Ectodermal cell (in vitro differentiated cells): ENCODE results near the gene INSYN2B. TPM values are rescaled to one million over a fixed set of nuclear protein-coding genes. Genes with fewer than 3 reads are reported as not detected.

Source experiments
- H3K27ac ChIP-seq: 2 replicates; pipeline ENCODE4 v1.7.0; 2013; ENCODE audit warnings: mild to moderate bottlenecking, low read depth, low read length; ENCODE audit not compliant: insufficient read depth, poor library complexity, severe bottlenecking
- H3K27me3 ChIP-seq: 2 replicates; pipeline ENCODE4 v1.7.0; 2013; ENCODE audit warnings: mild to moderate bottlenecking, low read length; ENCODE audit not compliant: insufficient read depth, control insufficient read depth, poor library complexity, severe bottlenecking
- H3K36me3 ChIP-seq: one replicate; pipeline ENCODE4 v1.7.0; 2013; ENCODE audit warnings: low read length; ENCODE audit not compliant: control insufficient read depth, insufficient read depth
- H3K4me1 ChIP-seq: one replicate; pipeline ENCODE4 v1.7.0; 2013; ENCODE audit warnings: low read length; ENCODE audit not compliant: control insufficient read depth, insufficient read depth
- H3K4me3 ChIP-seq: 2 replicates; pipeline ENCODE4 v1.7.0; 2013; ENCODE audit warnings: low read depth, low read length, control low read depth; ENCODE audit not compliant: insufficient read depth
- H3K9me3 ChIP-seq: 2 replicates; pipeline ENCODE4 v1.7.0; 2013; ENCODE audit warnings: mild to moderate bottlenecking, low read length, moderate library complexity; ENCODE audit not compliant: control insufficient read depth
- WGBS, 2 experiments: methylation state at CpG; one replicate each; pipeline ENCODE4 v1.1.7; 2013; ENCODE audit warnings: missing lambda C conversion rate in 2 of 2; 5-methylcytosine and 5-hydroxymethylcytosine counted together
- polyA plus RNA-seq, 4 experiments: library from polyadenylated mRNA; stranded (reverse); fragments of 50-300 nt; gene quantifications; one replicate each; pipeline ENCODE4 v1.2.3, GENCODE V29; 2013

The INSYN2B gene
- polyA plus RNA-seq (2013, experiment 1 of 4), result 0.22 TPM
- polyA plus RNA-seq (2013, experiment 2 of 4), result 0.14 TPM
- polyA plus RNA-seq (2013, experiment 3 of 4), result 0.21 TPM
- 0.28 TPM for polyA plus RNA-seq (2013, experiment 4 of 4)

GRCh38 chr5:169980418-169981053 lies at the start of gene INSYN2B:
INSYN2B (minus strand) TSS chr5:169980495; CDS start chr5:169883898, 96,597 bp downstream.
- Histone ChIP-seq H3K4me1 (peaks cover 15% of the 10 kb centered on the region), H3K27ac (no peak within 1 kb of the TSS), H3K9me3 (no peaks in the 10 kb centered on the region), H3K27me3 (peaks cover 6% of the 10 kb centered on the region), H3K36me3 (no peaks in the 10 kb centered on the region), H3K4me3 (peak within 1 kb of the TSS; percentile 16)
- WGBS, 2 experiments, result 6 to 8% methylated on average over 8 to 10 of the region's 11 CpGs

- Histone ChIP-seq H3K9me3 (no peaks in the 10 kb centered on the region), H3K4me3 (no peak overlapping the region), H3K27ac (no peak overlapping the region), H3K36me3 (no peaks in the 10 kb centered on the region), H3K27me3 (no peaks in the 10 kb centered on the region), H3K4me1 (no peaks in the 10 kb centered on the region)
- 92 to 95% methylated on average over 2 of the region's 2 CpGs for WGBS, 2 experiments
Observed at GRCh38 chr5:170028124-170028523, 47.8 kb upstream of the INSYN2B start.

GRCh38 chr5:170025853-170026252 lies 45.6 kb upstream of the INSYN2B start:
- 92 to 94% methylated on average over 8 of the region's 8 CpGs for WGBS, 2 experiments
- Histone ChIP-seq H3K36me3 (no peaks in the 10 kb centered on the region), H3K9me3 (no peaks in the 10 kb centered on the region), H3K4me1 (no peaks in the 10 kb centered on the region), H3K4me3 (no peak overlapping the region), H3K27me3 (no peaks in the 10 kb centered on the region), H3K27ac (no peak overlapping the region)

GRCh38 chr5:170021506-170021905 lies 41.2 kb upstream of the INSYN2B start:
- Histone ChIP-seq H3K27ac (no peak overlapping the region), H3K9me3 (no peaks in the 10 kb centered on the region), H3K27me3 (no peaks in the 10 kb centered on the region), H3K4me1 (no peaks in the 10 kb centered on the region), H3K4me3 (no peak overlapping the region), H3K36me3 (no peaks in the 10 kb centered on the region)
- 91 to 92% methylated on average over 8 of the region's 8 CpGs for WGBS, 2 experiments

- Histone ChIP-seq H3K9me3 (no peaks in the 10 kb centered on the region), H3K4me3 (no peak overlapping the region), H3K4me1 (no peaks in the 10 kb centered on the region), H3K27me3 (no peaks in the 10 kb centered on the region), H3K36me3 (no peaks in the 10 kb centered on the region), H3K27ac (no peak overlapping the region)
- 92 to 93% methylated on average over 3 of the region's 3 CpGs for WGBS, 2 experiments
Observed at GRCh38 chr5:170020423-170020822, 40.1 kb upstream of the INSYN2B start.

- WGBS, 2 experiments, result 92 to 94% methylated on average over 11 of the region's 11 CpGs
- H3K27me3 ChIP-seq, result no peaks in the 10 kb centered on the region
- no peaks in the 10 kb centered on the region for H3K4me1 ChIP-seq
- no peak overlapping the region for H3K27ac ChIP-seq
- no peaks in the 10 kb centered on the region for H3K9me3 ChIP-seq
- H3K36me3 ChIP-seq, result no peaks in the 10 kb centered on the region
- H3K4me3 ChIP-seq, result no peak overlapping the region
Observed at GRCh38 chr5:170012622-170013021, 32.3 kb upstream of the INSYN2B start.

GRCh38 chr5:170011751-170012150 lies 31.5 kb upstream of the INSYN2B start:
- Histone ChIP-seq H3K27ac (no peak overlapping the region), H3K4me1 (no peaks in the 10 kb centered on the region)
- WGBS, 2 experiments, result 94 to 97% methylated on average over 2 of the region's 2 CpGs

GRCh38 chr5:170010595-170010994 lies 30.3 kb upstream of the INSYN2B start:
- Histone ChIP-seq H3K9me3 (no peaks in the 10 kb centered on the region), H3K27ac (no peak overlapping the region), H3K4me3 (no peak overlapping the region), H3K27me3 (no peaks in the 10 kb centered on the region), H3K36me3 (no peaks in the 10 kb centered on the region), H3K4me1 (no peaks in the 10 kb centered on the region)
- WGBS, 2 experiments, result 88 to 89% methylated on average over 3 to 4 of the region's 4 CpGs

More at GRCh38 chr5:170011751-170012150, 31.5 kb upstream of the INSYN2B start:
- Histone ChIP-seq H3K4me3 (no peak overlapping the region), H3K9me3 (no peaks in the 10 kb centered on the region), H3K27me3 (no peaks in the 10 kb centered on the region), H3K36me3 (no peaks in the 10 kb centered on the region)

- Histone ChIP-seq H3K27me3 (no peaks in the 10 kb centered on the region), H3K4me3 (no peak overlapping the region), H3K9me3 (no peaks in the 10 kb centered on the region), H3K4me1 (no peaks in the 10 kb centered on the region), H3K36me3 (no peaks in the 10 kb centered on the region), H3K27ac (no peak overlapping the region)
- 92% methylated on average over 6 of the region's 6 CpGs for WGBS, 2 experiments
Observed at GRCh38 chr5:170008376-170008775, 28.1 kb upstream of the INSYN2B start.

- Histone ChIP-seq H3K36me3 (no peaks in the 10 kb centered on the region), H3K9me3 (no peaks in the 10 kb centered on the region), H3K27me3 (no peaks in the 10 kb centered on the region), H3K4me1 (no peaks in the 10 kb centered on the region), H3K27ac (no peak overlapping the region), H3K4me3 (no peak overlapping the region)
- 93 to 94% methylated on average over 6 of the region's 6 CpGs for WGBS, 2 experiments
Observed at GRCh38 chr5:170006021-170006420, 25.7 kb upstream of the INSYN2B start.
